Measurements from ENCODE around the gene LMBRD1.

DNA sequence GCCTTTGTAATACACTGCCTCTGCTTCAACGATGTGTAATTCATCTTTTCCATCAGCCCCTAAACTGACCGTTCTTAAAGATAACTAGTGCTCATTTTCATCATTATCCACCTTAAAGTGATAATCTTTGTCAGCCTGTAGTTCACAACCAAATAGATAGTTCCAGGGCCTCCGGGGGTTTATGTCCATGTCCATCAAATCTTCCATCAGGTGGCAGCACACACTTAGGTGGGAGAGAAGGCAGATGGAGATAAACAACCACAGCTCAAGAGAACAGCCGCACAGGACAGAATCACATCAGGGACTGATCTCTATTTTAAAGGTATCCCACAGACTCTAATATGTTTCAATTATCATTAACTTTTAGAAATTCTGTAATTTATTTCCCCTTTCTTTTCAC is 90.9 kb downstream of the LMBRD1 start:
- no peak for TF ChIP-seq EZH2 (IDR thresholded peaks at IDR 0.05; ENCODE audit: insufficient read depth, poor library complexity, severe bottlenecking)
- TF ChIP-seq EZH2phosphoT487 (IDR thresholded peaks at IDR 0.05; ENCODE audit: insufficient read depth, low read depth), result no peak
